ENCODE measurements around the gene TTLL10.

DNA sequence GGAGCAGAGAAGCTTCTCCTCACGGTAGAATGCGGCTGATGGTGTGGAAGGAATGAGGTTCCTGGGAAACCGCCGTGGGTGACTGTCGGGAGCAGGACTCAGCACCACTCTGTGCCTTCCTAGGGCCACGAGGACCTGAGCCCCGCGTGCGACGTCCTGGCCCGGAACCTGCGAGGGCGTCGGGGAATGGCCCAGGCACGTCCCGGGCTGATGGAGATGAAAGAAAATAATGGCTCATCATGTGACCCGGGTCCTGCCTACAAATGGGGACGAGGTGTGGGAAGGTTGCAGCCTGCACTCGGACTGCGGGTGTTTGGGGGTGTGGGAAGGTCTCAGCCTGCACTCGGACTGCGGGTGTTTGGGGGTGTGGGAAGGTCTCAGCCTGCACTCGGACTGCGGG lies 25.1 kb upstream of the TTLL10 start:
- TF ChIP-seq POLR2AphosphoS5 (IDR thresholded peaks at IDR 0.05; ENCODE audit: insufficient read depth in 1 of 2, low read depth in 1 of 2), result no peak
- TF ChIP-seq, protein P1, sequence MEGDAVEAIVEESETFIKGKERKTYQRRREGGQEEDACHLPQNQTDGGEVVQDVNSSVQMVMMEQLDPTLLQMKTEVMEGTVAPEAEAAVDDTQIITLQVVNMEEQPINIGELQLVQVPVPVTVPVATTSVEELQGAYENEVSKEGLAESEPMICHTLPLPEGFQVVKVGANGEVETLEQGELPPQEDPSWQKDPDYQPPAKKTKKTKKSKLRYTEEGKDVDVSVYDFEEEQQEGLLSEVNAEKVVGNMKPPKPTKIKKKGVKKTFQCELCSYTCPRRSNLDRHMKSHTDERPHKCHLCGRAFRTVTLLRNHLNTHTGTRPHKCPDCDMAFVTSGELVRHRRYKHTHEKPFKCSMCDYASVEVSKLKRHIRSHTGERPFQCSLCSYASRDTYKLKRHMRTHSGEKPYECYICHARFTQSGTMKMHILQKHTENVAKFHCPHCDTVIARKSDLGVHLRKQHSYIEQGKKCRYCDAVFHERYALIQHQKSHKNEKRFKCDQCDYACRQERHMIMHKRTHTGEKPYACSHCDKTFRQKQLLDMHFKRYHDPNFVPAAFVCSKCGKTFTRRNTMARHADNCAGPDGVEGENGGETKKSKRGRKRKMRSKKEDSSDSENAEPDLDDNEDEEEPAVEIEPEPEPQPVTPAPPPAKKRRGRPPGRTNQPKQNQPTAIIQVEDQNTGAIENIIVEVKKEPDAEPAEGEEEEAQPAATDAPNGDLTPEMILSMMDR (IDR thresholded peaks at IDR 0.05), result no peak

All from vagina (tissue), 2 donors.